K562 (cell line): ENCODE measurements around the gene HAUS5. TPM values are rescaled to one million over a fixed set of nuclear protein-coding genes. Genes with fewer than 3 reads are reported as not detected.

Source experiments
- ARID1B ChIP-seq: fragments of 450-650 bp; IDR thresholded peaks from 2 replicates; pipeline ENCODE4 v1.6.1; 2016; ENCODE audit warnings: antibody characterized with exemption, mild to moderate bottlenecking, inconsistent platforms
- DIDO1 ChIP-seq: fragments of 450-650 bp; IDR thresholded peaks from 2 replicates; pipeline ENCODE4 v1.6.1; 2016; ENCODE audit warnings: low read depth, missing biosample characterization, missing genetic modification characterization
- FOSL1 ChIP-seq: fragments of 200-800 bp; sonication (Bioruptor generic); conservative IDR thresholded peaks from 2 replicates; pipeline ENCODE4 v1.6.1; 2016; ENCODE audit warnings: missing genetic modification characterization, missing compliant biosample characterization
- GATA2 ChIP-seq: sonication (generic); formaldehyde crosslinking; IDR thresholded peaks from 2 replicates; pipeline ENCODE4 v1.4.0; 2020; ENCODE audit warnings: mild to moderate bottlenecking, missing genetic modification reagents
- HNRNPH1 ChIP-seq: fragments of 200-400 bp; formaldehyde crosslinking; optimal IDR thresholded peaks from 2 replicates; pipeline ENCODE3; 2017; ENCODE audit warnings: low read depth, mild to moderate bottlenecking, low read length, moderate library complexity
- MCM3 ChIP-seq: fragments of 450-650 bp; IDR thresholded peaks from 2 replicates; pipeline ENCODE4 v1.6.1; 2016
- NFIX ChIP-seq: fragments of 250-450 bp; sonication (Bioruptor Pico); IDR thresholded peaks from 2 replicates; pipeline ENCODE4 v1.4.0; 2020; ENCODE audit warnings: low read depth, mild to moderate bottlenecking, moderate library complexity
- RBM17 ChIP-seq: fragments of 200-400 bp; formaldehyde crosslinking; IDR thresholded peaks from 2 replicates; pipeline ENCODE4 v1.6.1; 2017; ENCODE audit warnings: low read depth, mild to moderate bottlenecking, low read length, borderline replicate concordance
- RBM34 ChIP-seq: fragments of 200-400 bp; formaldehyde crosslinking; IDR thresholded peaks from 2 replicates; pipeline ENCODE4 v1.6.1; 2018; ENCODE audit warnings: low read length, borderline replicate concordance; ENCODE audit not compliant: insufficient read depth
- TGIF2 ChIP-seq: sonication (generic); formaldehyde crosslinking; IDR thresholded peaks from 2 replicates; pipeline ENCODE4 v1.8.1; 2022; ENCODE audit warnings: mild to moderate bottlenecking, missing genetic modification reagents, moderate library complexity
- ZNF699 ChIP-seq: fragments of 250-450 bp; sonication (Bioruptor Pico); IDR thresholded peaks from 2 replicates; pipeline ENCODE4 v1.8.0; 2021; ENCODE audit warnings: mild to moderate bottlenecking, moderate library complexity; ENCODE audit not compliant: insufficient replicate concordance
- ZNF76 ChIP-seq: fragments of 250-450 bp; sonication (Bioruptor Pico); IDR thresholded peaks from 2 replicates; pipeline ENCODE4 v1.4.0; 2020; ENCODE audit warnings: mild to moderate bottlenecking, moderate library complexity, borderline replicate concordance
- ZNF766 ChIP-seq: fragments of 200-800 bp; sonication (Bioruptor generic); conservative IDR thresholded peaks from 2 replicates; pipeline ENCODE4 v1.6.1; 2016; ENCODE audit warnings: missing genetic modification characterization, missing compliant biosample characterization
- polyA plus RNA-seq, 8 experiments: library from polyadenylated mRNA; depleted of rRNA in 4 of 8; stranded (reverse) in 5 of 8; unstranded in 3 of 8; fragments of >200 nt; fragmentation: Nextera tagmentation in 2 of 8; fragmentation: Illumina TruSeq in 1 of 8; extraction: Ambion mirVana in 2 of 8; extraction: Trizol in 1 of 8; gene quantifications; 2 replicates each; pipeline versions ENCODE4 v1.2.1 to v1.2.3, GENCODE V29; 2011 to 2014; ENCODE audit warnings: inconsistent platforms in 1 of 8, missing spikeins in 1 of 8
- total RNA-seq, 7 experiments: library from RNA; depleted of rRNA in 6 of 7; stranded (reverse); fragments of >200 nt in 6 of 7; fragmentation: Illumina TruSeq in 2 of 7; extraction: Trizol in 2 of 7; gene quantifications; 2 replicates each; pipeline versions ENCODE4 v1.2.1 to v1.2.3, GENCODE V29; 2011 to 2021; ENCODE audit warnings: low replicate concordance in 1 of 7
- TF ChIP-seq, protein P1 (sequence below): sonication (generic); formaldehyde crosslinking; IDR thresholded peaks from 2 replicates; pipeline ENCODE4 v1.8.0; 2022; ENCODE audit warnings: mild to moderate bottlenecking, missing genetic modification reagents
- TF ChIP-seq, protein P2 (sequence below): fragments of 450-650 bp; formaldehyde crosslinking; IDR thresholded peaks from 2 replicates; pipeline ENCODE4 v1.4.0; 2020; ENCODE audit warnings: mild to moderate bottlenecking, moderate library complexity
- TF ChIP-seq, protein P3 (sequence below): IDR thresholded peaks from 3 replicates; pipeline ENCODE4 v1.6.1; 2011; ENCODE audit warnings: borderline replicate concordance, mild to moderate bottlenecking; ENCODE audit not compliant: insufficient read length, insufficient read depth
- TF ChIP-seq, protein P4 (sequence below): sonication (generic); formaldehyde crosslinking; IDR thresholded peaks from 2 replicates; pipeline ENCODE4 v1.8.1; 2023; ENCODE audit warnings: mild to moderate bottlenecking, missing genetic modification reagents, moderate library complexity

HAUS5 gene
- total and polyA plus RNA-seq, 9 of the 15 experiments (the other 6 are each of a cell fraction or from before 2014, with no cell fraction given): 3.5 to 41.3 (median 14.2) TPM

DNA sequence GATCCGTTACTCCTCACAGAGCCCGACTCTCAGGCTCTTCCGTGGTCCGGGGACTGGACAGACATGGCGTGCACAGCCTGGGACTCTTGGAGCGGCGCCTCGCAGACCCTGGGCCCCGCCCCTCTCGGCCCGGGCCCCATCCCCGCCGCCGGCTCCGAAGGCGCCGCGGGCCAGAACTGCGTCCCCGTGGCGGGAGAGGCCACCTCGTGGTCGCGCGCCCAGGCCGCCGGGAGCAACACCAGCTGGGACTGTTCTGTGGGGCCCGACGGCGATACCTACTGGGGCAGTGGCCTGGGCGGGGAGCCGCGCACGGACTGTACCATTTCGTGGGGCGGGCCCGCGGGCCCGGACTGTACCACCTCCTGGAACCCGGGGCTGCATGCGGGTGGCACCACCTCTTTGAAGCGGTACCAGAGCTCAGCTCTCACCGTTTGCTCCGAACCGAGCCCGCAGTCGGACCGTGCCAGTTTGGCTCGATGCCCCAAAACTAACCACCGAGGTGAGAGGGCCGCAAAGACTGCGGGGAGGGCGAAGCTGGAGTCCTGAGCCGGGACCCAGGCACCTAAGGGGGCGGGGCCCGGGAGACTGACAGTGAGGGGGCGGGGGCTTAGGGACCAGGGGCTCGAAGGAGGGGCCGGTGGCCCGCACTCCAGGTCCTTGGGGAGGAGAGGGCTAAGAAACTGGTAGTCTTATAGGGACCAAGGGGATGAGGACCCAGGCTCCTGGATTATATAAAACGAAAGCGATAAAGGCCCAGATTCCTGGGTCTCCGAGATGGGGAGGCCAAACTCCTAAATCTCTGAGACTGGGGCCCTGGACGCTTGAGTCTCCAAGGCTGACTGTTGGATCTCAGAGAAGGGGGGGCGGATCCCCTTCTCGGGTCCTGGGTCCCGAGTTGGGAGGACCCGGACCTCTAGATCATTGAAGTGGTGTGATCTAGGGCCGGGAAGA, 31.0 kb downstream of the HAUS5 start (continued):
- TF ChIP-seq, protein P1, sequence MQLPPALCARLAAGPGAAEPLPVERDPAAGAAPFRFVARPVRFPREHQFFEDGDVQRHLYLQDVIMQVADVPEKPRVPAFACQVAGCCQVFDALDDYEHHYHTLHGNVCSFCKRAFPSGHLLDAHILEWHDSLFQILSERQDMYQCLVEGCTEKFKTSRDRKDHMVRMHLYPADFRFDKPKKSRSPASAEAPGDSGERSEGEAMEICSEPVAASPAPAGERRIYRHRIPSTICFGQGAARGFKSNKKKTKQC: peak; percentile 95
- TF ChIP-seq ZNF76 (CRISPR knock-in tag) (no peak), GATA2 (CRISPR knock-in tag) (no peak), RBM34 (no peak), DIDO1 (tag) (no peak), ARID1B (peak; percentile 52), HNRNPH1 (no peak), MCM3 (no peak), RBM17 (no peak), TGIF2 (CRISPR knock-in tag) (peak; percentile 82; the same call in 1 of the 2 replicates), NFIX (no peak), ZNF766 (no peak), FOSL1 (tag) (no peak; the same call in 1 of the 2 replicates), ZNF699 (CRISPR knock-in tag) (no peak)
- TF ChIP-seq, protein P2, sequence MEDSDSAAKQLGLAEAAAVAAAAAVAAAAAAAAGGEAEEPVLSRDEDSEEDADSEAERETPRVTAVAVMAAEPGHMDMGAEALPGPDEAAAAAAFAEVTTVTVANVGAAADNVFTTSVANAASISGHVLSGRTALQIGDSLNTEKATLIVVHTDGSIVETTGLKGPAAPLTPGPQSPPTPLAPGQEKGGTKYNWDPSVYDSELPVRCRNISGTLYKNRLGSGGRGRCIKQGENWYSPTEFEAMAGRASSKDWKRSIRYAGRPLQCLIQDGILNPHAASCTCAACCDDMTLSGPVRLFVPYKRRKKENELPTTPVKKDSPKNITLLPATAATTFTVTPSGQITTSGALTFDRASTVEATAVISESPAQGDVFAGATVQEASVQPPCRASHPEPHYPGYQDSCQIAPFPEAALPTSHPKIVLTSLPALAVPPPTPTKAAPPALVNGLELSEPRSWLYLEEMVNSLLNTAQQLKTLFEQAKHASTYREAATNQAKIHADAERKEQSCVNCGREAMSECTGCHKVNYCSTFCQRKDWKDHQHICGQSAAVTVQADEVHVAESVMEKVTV (CRISPR knock-in tag): 0 out of 2 replicates have a peak, but pooled peaks have one; percentile 24
- TF ChIP-seq, protein P3, sequence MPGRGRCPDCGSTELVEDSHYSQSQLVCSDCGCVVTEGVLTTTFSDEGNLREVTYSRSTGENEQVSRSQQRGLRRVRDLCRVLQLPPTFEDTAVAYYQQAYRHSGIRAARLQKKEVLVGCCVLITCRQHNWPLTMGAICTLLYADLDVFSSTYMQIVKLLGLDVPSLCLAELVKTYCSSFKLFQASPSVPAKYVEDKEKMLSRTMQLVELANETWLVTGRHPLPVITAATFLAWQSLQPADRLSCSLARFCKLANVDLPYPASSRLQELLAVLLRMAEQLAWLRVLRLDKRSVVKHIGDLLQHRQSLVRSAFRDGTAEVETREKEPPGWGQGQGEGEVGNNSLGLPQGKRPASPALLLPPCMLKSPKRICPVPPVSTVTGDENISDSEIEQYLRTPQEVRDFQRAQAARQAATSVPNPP: no peak
- TF ChIP-seq, protein P4, sequence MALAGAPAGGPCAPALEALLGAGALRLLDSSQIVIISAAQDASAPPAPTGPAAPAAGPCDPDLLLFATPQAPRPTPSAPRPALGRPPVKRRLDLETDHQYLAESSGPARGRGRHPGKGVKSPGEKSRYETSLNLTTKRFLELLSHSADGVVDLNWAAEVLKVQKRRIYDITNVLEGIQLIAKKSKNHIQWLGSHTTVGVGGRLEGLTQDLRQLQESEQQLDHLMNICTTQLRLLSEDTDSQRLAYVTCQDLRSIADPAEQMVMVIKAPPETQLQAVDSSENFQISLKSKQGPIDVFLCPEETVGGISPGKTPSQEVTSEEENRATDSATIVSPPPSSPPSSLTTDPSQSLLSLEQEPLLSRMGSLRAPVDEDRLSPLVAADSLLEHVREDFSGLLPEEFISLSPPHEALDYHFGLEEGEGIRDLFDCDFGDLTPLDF: peak; percentile 95
